Stimulated activated CD4-positive, alpha-beta T cell treated with anti-CD3 and anti-CD28 coated beads, Interleukin-4, amount 100 ng/mL, for 4 hours (primary cell): Measurements from ENCODE around the gene EID1.
"Not testable (repeated sequence)": the region's sequence is repeated elsewhere in the genome, so short reads cannot be mapped to it uniquely, and the experiment has no call there.

Experiments
- DNase-seq, 2 experiments: peaks; one replicate each; pipeline ENCODE4 v3.0.0-alpha.2; 2020

The EID1 gene, protein sequence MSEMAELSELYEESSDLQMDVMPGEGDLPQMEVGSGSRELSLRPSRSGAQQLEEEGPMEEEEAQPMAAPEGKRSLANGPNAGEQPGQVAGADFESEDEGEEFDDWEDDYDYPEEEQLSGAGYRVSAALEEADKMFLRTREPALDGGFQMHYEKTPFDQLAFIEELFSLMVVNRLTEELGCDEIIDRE

DNA sequence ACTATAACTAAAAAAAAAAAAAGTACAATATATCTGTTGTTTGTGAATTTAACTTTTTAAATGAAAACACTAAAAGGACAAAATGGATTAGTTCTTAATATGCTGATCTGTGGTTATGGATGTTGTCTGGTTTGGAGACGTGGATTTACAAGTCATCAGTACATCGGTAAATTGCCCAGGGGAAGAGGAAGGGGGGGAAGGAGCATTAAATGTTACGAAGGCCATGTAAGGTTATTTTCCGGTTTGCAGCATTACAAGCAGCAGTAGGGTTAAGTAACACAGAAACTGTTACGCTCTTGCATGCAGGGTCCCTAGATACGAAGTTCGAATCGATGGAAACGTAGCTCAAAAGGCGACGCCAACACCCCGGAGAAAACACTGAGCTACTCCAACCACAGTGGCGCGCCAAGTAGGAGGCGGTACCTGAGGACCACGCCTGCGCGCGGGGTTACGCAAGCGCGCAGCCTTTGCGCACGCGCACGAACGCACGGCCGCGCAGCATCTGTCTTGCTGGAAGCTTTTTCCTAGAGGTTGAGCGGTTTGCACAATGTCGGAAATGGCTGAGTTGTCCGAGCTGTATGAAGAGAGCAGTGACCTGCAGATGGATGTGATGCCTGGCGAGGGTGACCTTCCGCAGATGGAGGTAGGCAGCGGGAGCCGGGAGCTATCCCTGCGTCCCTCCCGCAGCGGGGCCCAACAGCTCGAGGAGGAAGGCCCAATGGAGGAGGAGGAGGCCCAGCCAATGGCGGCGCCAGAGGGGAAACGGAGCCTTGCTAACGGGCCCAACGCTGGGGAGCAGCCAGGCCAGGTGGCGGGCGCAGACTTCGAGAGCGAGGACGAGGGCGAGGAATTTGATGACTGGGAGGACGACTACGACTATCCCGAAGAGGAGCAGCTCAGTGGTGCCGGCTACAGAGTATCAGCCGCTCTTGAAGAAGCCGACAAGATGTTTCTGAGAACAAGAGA, at the start of gene EID1:
EID1 (plus strand) TSS at position 505 of the 966 bp plus-strand sequence; CDS start at position 548, 43 bp downstream.
- peak; percentile 87 to 90 for DNase-seq

DNA sequence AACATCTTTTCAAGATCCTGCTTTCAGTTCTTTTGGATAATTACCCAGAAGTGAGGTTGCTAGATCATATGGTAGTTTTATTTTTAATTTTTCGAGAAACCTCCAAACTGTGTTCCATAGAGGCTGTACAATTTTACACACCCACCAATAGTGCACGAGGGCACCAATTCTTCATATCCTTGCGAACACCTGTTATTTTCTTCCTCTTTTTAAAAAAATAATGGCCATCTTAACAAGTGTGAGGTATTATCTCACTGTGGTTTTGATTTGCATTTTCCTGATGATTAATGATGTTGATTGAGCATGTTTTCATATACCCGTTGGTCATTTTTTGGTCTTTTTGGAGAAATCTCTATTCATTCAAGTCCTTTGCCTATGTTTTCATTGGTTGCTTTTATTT, 49.5 kb upstream of the EID1 start:
- no peak for DNase-seq

DNA sequence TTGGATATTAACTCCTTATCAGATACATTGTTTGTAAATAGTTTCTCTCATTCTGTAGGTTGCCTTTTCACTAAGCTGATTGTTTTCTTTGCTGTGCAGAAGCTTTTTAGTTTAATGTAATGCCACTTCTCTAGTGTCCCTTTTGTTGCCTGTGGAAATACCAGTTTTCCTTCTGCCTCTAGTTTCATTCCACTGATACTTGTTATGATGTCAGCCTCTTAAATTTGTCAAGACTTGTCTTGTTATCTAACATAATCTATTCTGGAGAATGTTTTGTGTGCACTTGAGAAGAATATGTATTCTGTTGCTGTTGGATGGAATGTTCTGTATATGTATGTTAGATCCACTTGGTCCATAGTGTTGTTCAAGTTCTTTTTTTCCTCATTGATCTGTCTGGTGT, 49.0 kb upstream of the EID1 start:
- DNase-seq: no peak

DNA sequence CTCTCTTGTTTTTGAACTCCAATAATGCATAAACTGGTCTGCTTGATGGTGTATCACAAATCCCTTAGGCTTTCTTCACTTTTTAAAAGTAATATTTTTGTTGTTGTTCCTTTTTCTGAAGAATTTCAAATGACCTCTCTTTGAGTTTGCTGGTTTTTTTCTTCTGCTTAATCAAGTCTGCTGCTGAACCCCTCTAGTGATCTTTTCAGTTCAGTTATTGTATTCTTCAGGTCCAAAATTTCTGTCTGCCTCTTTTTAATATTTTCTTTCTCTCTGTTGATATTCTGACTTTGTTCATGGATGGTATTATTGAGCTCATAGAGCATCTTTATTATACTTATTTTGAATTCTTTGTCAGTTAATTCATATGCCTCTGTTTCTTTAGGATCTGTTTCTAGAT, 45.3 kb upstream of the EID1 start:
- DNase-seq: no peak

DNA sequence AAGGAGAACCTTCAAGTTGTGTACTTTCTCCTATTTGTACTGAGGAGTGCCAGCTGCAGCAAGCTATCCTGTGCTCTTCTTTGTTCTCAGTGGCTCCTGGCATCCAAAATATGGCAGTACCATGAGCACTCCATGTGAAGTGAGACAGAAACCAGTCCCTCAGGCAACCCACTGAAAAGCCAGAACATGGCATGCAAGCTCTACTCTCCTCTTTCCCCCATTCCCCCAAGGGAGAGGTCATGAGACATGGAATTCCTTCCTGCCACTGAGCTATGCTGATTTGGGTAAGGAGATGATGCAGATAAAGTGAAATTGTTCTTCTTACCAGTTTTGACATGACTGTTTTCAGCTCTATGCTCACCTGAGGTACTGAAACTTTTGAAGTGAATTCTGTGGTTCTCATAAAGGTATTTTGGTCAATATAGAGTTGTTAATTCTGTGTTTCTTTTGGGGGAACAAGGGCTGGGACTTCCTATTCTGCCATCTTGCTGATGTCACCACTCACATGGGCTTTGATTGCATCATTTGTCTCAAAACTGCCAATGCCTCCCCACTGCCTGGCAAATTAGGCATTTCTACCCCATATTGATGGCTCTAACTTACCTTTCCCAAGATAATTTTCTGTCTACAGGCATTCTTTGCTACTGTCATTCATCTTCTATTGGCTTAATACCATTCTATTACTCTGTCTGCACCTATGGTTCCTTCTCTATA, 44.3 kb upstream of the EID1 start:
- DNase-seq: no peak

DNA sequence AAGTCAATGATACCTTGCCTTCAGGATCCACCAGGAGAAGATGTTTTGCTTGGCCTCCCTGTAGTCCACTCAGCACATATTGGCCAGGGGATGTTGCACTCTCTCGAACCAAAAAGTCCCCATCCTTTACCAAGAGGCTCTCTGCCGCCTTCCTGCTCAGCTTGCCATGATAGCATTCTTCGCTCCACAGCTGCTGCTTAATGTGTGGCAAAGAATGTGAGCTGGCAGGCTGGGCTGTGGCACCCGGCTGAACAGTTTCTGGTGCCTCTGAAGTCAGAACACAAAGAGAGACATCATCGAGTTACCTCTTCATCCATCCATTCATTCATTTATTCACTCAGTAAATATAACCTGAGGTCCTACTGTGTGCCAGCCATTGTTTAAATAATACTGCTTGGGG, 43.2 kb upstream of the EID1 start:
- DNase-seq: no peak

DNA sequence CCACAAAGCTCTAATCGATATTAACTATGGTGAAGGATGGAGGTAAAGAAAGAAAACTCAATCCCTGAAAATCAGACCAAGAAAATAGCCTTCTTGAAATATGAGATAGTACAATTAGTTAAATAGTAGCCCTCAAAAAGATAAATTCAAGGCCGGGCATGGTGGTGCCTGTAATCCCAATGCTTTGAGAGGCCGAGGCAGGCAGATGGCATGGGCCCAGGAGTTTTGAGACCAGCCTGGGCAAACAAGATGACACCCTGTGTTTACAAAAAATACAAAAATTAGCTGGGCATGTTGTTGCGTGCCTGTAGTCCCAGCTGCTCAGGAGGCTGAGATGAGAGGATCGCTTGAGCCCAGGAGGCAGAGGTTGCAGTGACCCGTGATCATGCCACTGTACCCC, 35.4 kb upstream of the EID1 start:
- no peak for DNase-seq

DNA sequence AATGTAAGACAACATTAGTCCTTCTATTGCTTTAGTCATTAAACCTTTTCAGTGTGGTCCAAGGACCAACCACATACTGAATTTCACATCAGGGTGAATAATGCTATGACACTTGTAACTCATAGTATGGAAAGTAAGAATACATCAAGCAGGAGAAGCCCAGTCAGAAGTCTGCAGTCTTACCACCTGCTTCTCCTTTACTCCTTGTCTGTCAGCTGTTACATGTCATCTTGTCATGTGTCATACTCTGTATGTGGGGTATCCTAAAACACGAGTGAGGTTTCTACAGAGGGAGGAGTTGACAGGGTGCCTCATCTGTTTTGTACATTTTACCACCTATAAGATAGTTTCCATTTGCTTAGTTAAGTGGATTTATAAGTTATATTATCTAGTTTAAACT, 32.8 kb upstream of the EID1 start:
- DNase-seq: no peak

DNA sequence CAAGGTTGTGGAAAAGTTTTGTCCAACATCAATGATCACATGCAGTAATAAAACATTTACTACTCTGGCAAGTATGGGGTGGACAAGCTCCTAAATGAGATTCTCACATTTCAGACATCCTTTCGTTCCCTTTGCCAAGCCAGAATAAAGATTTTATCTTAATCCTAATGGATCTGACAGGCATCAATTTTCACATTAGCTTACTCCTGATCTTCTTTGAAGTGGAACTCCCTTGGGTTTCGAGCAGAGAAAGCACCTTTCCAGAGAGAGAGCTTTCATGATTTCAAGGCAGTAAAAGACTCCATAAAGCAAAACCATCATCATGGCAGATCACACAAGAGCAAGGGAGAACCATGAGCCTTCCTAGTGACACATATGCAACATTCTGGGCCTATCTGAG, 27.3 kb upstream of the EID1 start:
- DNase-seq: no peak

DNA sequence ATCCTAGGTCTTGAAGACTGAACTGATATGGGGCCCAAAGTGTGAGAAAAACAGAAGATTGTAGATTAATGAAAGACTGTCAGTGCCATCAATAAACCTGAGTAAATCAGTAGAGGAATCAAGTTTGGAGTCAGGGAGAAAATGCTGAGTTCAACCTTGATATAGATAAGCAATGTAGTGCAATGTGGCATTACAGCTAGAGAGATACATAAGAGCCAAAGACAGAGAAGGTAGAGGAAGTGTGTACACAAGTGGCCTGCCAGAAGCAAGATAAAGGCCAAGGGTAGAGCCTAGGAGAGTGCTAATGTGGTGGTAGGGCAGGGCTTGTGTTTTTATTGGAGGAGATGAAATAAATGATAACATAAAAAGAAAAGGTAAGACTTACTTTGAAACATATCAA, 26.0 kb upstream of the EID1 start:
- no peak for DNase-seq

DNA sequence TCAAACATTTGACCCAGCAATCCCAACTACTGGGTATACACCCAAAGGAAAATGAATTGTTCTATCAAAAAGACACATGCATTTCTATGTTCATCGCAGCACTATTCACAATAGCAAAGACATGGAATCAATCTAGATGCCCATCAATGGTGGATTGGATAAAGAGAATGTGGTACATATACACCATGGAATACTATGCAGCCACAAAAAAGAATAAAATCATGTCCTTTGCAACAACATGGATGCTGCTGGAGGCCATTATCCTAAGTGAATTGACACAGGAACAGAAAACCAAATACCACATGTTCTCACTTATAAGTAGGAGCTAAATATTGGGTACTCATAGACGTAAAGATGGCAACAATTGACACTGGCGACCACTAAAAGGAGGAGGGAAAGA, 23.5 kb upstream of the EID1 start:
- DNase-seq: not testable (repeated sequence)

DNA sequence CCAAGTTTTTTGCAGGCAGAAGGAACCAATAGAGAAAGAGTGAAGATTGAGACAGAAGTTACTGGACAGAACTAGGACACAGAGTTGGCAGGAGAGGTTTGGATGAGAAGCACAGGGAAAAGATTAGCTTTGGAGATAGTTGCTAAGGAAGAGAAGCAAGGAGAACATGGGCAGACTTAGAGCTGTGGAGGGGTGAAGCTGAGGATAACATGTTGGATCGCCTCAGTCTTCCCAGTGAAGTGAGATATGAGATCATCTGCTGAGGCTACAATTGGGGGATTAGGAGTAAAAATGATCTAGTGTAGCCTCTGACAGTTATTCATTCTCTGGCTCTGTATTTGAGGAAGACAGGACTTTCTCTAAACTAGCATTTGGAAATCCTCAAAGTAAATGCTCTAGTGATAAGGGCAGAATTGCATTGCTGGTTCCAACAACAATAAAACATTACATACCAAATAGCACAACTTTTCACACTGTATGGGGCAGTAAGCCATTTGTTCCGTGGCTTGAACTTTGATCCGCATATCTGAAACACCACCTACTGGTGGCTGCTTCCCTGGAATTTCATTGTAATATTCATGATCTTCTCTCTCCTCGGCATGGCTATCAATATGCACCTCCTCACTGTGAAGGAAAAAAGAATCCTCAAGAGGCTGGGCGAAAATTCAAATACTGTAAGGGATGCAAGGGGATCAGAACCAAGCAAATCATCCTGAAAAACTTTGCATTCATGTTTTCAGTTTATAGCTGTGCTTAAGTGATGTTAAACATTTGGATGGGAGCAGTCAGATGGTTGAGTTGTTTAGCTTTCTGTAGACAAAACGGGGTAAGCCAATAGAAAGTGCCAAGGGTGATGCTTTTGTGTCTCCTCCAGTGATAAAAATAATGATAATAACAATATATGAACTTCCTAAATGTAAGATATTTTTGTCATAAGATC, 22.2 kb upstream of the EID1 start:
- DNase-seq: no peak

DNA sequence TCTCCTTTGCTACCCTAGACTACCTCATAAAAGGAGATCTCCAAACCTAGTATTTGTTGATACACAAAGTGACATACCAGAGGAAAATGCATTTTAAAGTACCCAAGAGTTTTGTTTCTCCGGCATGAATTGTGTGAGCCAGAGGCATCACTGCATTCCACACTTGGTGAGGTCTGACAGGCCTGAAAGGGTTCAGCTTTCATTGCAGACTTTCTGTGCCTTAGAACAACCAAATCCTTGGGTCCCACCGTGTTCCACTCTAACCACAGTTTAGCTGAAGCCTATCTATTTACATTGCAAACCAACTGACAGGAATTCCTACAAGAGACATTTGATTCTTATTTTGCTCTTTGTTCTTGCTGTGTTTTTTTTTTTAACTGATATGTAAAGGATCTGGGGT, 21.0 kb upstream of the EID1 start:
- DNase-seq: no peak

DNA sequence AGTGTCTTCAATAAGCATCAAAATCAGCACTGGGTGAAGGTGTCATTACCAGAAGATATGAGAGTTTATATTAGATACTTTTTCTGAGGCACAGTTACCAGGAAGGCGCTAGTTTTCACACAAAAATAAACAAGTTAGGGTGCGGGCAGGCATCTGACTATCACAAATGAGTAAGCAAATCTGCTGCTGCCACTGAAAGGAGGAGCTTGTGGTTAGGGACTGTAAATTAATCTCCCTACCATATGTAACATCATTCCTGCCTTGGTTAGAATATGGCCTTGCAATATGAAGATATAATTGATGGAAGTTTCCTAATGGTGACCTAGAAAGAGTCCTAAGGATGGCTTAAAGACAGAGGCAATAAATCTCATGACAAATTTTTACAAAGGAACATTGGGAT, 19.5 kb upstream of the EID1 start:
- no peak for DNase-seq

DNA sequence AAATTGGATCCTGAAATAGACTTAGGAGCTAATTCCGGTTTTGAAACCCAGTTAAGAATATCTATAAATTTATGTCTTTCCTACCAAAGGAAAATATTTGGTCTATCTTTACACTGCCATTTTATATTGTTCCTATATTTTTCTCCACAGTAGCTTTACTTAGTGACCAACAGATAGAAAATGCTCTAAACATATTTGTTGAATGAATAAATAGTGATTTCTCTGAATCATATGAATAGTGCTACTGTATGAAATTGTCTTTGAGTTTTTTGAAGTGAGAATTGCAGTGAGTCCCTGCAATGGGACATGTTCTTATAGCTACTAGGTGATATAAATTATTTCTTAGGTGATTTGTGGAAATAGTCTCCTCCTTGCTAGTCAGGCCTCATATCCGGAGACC, 18.5 kb upstream of the EID1 start:
- DNase-seq: no peak

DNA sequence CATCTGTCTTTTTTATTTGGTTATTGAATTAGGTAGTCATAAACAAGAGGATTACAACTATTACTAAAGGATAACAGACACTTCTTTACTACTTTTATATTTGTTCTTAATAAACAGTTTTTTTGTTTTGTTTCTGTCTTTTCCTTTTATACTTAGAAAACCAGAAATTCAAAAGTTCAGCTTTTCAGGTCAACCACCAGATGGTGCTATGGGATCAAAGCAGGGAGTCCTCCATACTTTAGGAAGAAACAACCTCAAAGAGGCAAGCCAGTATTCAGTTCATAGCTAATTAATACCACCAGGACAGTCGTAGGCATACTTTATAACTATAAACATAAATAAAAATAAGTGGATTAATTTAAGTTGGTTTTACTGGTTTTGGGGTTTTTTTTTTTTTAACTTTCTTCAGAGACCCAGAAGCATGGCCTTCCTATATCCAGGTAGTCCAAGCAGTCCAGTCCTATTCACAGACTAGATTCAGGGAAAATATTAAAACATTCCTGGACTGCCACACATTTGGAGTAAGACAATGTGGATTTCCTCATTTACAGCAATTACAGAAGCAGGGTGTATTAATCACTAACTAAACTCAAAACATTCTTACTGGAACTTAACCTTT, 16.0 kb upstream of the EID1 start:
- peak; percentile 3 to 17 for DNase-seq

DNA sequence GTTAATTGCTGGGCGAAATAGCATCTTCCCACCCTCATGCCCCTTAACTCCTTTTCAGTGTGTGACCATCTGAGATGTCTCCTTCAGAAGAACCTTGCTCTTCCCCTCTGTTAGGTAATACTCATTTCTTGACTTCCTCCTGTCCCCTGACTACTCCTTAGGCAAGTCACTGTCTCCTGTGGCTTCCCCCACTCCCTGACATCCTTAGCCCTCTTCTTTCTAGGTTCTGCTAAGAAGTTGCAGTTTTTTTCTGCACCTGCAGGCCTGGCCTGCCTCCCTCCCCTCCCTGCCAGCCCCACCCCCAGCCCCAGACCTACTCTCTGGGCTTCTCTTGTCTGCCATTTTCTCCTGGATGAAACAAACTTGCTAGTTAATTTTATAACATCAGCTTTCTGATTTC, 15.2 kb upstream of the EID1 start:
- DNase-seq: no peak

DNA sequence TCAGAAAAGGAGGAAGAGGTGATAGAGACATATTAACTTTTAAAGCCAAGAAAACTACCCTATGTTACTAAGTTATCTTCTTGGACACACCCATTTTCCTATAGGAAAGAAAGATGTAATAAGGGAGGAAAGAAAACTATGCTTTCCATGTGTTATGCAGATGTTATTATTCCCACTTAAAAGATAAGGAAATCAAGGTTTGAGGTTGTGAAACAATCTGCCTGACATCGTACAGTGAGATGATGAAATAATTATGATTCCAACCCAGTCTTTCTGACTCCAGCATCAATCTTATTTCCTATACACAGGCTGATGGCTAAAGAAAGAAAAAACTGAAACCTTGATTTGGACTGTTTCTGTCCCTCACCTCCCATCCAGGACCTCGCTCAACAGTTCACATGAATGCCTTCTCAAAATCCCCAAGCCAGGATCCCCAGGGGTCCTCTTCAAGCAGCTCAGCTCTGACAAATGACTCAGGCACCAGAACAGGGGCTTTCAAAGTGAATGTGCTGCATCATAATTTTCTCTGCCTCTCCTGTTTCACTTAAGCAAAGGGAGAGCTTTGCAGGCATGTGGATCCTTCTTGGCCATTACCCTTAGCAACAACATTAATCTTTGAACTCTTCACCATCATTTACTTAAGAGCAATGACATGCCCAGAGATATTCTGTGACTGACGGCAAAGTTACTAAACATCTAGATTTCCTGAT, 12.4 kb upstream of the EID1 start:
- DNase-seq: no peak

DNA sequence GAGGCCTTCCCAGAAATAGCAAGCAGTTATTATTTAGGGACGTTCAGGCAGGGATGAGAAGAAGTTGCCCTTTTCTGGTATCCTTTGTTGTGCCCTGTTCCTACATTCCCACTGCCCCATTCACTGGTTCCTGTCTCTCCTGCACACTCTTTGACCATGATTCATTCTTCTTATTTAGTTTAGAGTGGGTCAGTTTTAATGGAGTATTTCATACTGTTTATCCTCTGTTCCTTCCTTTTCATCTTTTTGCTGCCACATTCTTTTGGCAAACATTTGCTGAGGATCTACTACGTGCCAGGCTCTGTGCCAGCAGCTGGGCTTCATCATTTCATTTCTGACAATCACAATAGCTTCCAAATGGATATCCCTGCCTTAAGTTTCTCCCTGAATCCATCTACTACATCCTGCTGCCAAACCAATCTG, 11.8 kb upstream of the EID1 start:
- no peak for DNase-seq

DNA sequence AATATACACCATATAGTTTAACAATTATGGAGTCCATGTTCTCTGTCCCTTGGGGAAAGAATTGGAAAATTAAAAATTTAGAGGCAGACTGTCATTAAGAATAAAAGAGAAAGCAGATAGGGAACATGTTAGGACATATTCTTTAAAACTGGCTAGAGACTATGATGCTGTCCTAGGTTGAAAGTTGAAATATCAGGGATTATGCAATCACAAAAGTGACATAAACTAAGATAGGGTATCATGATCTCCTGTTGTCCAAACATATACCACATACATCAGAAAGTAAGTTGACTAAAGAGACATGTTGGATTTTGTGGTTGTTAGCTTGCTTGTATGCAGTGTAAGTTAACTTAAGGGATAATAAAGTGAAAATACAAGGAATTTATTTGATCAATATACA, 9.9 kb upstream of the EID1 start:
- no peak for DNase-seq

DNA sequence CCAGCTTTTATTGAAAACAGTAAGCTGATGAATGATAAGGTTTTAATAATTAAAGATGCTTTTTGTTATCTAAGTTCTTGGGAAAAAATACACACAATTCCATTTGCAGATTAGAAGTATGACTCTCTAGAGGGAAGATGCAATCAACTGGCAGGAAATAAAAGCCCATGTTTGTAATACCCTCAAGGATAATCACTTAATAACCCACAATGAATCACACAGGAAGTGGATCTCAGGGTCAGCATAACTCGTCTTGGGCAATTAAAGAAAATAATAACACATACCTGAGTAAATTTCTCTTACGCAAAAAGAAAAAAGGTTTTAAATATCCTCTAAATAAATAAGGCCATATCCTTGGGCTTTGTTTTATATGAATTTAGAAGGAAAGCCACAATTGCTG, 9.4 kb upstream of the EID1 start:
- no peak for DNase-seq

DNA sequence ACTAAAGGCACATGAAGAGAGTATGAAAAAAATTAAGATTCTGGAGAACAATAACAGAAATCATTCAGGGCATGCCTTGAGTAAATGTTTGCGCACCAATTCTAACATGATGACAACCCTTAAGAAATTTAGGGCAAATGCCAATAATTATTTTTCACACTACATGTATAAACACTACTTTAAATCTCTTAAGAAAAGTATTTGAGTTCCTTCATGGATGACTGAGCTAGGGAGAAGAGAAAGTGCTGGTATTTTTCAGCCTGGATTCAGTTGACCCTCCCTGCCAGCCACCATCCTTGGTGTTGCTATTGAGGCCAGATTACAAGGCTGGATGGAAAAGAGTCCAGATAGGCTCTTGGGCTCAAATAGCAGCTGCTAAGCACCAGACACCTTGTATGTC, 8.0 kb upstream of the EID1 start:
- DNase-seq: no peak
